ENCODE data around the gene KATNIP. TPM values are rescaled to one million over a fixed set of nuclear protein-coding genes. Genes with fewer than 3 reads are reported as not detected.

The KATNIP gene
- 8.2 and 24.7 TPM in 2 replicates for total RNA-seq (2014; rRNA removed; shearing (Covaris generic))

DNA sequence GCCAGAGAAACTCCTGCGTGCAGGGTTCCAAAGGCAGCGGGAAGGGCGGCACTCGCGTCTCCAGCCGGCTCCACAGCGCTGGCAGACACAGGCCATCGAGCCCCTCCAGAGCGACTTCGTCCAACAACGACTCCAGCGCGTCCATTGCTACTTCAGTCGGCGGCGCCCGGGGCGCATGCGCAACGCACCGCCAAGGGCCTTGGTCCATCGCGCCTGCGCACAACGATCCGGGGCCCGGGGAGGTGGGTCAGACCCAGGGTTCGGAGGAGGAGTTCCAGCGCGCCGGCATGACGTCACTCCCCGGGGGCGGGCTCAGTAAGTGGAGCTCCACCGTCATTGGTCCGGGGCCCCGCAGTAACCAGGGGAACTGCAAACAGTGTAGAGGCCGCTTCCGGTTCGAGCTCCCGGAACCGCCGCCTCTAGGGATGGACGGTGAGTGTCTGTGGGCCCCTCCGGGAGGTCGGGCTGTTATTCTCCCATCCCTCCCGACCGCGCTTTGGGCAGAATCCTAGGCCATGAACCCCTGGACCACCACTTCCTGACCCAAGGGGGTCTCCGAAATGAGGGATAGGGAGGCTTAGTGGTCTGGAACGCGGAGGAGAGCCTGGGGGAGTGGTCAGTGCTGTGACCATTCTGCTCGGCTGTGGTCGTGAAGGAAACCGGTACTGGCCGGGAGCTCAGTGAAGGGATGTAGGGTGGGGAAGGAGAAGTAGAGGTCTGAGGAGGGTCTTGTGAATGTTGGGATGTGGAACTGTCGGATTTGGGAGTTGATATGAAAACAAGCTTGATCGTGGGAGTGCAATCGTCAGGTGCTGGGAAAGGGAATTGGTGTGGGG is at the start of gene KATNIP, which contains the start of gene GTF3C1:
TSS of gene KATNIP (plus strand) at position 399 of the 836 bp plus-strand sequence. CDS start at position 426, 27 bp downstream.
TSS of gene GTF3C1 (minus strand) at position 168 of the 836 bp plus-strand sequence. CDS start at position 145, 23 bp downstream.
- peak; percentile 97 for DNase-seq (ENCODE audit: low spot score)

GRCh38 chr16:27500801-27501200 is 49.1 kb upstream of the KATNIP start:
- no peak for DNase-seq (ENCODE audit: low spot score)

DNA sequence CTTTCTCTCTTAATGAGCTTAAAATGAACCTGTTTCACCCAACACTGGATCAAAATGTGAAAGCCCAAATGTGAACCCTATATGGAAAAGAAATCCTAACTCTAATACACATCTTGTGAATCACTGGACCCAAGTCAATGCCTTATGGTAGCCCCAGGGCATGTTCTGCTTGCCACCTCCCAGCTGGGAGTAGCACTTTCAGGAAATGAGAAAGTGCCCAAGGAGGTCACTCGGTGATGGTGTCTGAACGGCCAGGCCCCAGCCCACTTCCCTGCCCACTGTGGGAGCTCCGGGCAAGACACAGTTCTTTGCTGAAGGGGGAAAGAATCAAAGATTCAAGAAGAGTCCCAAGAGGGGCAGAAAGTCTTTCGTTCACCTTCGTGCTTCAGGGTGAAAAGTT is 46.3 kb upstream of the KATNIP start:
- DNase-seq (ENCODE audit: low spot score): no peak

GRCh38 chr16:27505297-27506236 is 44.4 kb upstream of the KATNIP start:
- DNase-seq (ENCODE audit: low spot score): no peak

GRCh38 chr16:27506771-27507170 is 43.2 kb upstream of the KATNIP start:
- no peak for DNase-seq (ENCODE audit: low spot score)

GRCh38 chr16:27508476-27508875 is 41.5 kb upstream of the KATNIP start:
- no peak for DNase-seq (ENCODE audit: low spot score)

DNA sequence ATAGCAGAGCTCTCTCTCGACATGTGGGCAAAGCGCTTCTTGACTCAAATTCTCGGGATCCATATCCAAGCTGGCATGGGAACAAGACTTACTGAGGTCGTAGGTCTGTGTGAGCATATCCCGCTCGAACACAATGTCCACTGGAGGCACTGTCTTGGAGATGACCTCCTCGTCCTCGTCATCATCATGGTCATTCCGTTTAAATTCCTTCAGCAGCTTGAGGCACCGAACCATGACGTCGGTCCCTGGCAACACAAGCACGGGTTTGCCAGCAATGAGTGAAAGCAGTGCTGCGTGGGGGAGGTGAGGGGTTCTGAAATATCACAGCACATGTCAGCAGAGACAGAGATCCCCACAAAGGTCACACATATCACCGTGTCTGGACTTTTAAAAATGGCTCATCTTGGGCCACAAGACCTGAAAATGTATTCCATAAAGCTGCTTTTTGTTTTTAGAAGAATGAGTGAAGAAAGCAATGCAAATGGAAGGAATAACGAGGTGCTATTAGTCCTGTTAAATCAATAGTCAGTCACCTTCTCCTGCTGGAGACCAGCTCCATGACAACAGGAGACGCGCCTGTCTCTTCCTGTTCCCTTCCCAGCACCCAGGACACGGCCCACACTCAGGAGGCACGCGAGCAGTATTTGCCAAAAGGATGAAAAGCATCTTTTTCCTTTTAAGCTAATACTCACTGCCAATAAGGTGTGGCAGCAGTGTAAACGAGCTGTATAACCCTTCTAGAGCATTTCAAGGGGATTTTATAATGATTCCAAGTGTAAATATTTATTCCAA is 38.1 kb upstream of the KATNIP start:
- no peak for DNase-seq (ENCODE audit: low spot score)

- no peak for DNase-seq (ENCODE audit: low spot score)
Measured at GRCh38 chr16:27514806-27515205, 35.1 kb upstream of the KATNIP start.

DNA sequence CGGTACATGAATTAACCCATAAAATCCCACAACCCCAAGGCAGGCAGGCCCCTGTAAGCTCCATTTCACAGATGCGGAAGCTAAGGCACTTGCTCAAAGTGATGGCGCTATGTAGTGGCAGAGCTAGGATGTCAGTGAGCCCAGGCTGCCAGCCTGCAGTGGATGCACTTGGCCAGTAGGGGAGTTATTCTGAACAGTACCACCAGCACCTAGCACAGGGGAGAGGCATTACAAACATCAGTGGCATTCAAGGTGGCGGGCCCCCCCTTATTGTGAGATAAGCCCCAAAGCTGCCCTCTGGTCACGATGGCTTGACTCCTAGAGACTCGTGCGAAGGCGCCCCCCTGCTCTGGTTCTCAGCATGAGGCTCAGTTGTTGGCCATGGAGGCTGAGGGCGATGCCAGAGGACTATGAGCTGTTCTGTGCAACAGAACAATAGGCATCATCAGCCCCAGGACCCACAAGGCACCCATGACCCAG is 34.0 kb upstream of the KATNIP start:
- peak; percentile 27 for DNase-seq (ENCODE audit: low spot score)

DNA sequence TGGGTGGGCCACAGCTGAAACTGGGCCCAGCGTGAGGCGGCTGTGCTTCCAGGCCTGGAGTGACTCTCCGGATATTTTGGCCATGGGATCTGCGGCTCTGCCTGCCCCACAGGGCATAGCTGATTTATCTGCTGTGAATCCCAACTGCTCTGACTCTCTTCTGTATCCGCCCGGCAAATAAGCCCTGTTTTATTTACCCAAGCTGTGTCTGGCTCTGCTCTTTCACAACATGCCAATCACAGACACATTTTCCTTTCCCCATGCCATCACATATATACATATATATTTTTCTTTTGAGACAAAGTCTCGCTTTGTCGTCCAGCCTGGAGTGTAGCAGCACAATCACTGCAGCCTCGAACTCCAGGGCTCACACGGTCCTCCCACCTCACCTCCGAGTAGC is 33.6 kb upstream of the KATNIP start:
- DNase-seq (ENCODE audit: low spot score): no peak

DNA sequence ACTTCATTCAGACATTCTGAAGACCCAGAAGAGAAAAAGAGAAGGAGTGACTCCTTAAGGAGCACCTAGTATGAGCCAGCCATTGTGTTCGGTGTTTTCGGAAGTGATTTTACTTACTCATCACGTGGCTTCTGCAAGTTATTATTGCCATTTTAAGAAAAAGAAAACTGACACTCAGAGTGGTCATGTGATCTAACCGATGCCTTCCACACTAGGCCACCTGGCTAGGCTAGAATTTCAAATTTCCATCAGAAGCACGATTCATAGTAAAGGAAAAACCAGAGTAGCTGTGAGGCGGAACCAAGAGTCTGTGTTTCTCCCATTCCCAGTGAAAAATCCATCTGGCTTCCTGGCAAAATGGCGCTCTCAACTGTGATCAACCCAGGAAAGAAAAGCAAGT is 32.3 kb upstream of the KATNIP start:
- no peak for DNase-seq (ENCODE audit: low spot score)

DNA sequence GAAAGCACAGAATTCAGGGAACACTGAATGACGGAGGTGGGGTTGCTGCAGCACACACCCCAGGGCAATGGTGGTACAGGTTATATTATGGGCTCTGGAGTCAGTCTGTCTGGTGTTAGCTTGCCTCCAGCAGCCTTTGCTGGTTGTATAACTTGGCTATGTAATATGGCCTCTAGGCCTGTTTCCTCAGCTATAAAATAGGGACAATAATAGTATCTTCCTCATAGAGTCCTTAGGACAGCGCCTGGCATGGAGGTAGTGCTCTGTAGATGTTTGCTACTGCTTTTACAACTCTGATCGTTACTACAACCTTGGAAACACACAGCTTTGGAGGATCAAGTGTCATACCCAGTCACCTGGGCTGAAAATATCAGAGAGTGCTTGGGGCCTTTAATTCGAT is 31.7 kb upstream of the KATNIP start:
- no peak for DNase-seq (ENCODE audit: low spot score)

- DNase-seq (ENCODE audit: low spot score): peak; percentile 67
Measured at GRCh38 chr16:27520982-27521673, 28.8 kb upstream of the KATNIP start.

DNA sequence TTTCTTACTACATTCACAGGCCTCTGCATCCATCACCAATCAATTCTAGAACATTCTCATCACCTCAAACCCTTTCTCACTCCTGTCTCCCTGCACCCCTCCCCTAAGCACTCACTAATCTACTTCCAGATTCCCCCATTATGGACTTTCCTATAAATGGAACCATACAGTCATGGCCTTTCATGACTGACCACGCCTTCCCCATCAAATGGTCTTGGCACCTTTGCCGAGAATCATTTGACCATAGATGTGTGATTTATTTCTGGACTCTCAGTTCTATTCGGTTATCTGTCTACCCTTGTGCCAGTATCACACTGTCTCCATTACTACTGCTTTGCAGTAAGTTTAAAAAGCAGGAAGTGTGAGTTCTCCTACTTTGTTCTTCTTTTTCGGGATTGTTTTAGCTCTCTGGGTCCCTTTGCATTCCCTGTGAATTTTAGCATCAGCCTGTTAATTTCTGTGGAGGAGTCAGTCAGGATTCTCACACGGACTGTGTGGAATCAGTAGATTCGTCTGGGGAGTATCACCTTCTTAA is 27.7 kb upstream of the KATNIP start:
- DNase-seq (ENCODE audit: low spot score): no peak

- DNase-seq (ENCODE audit: low spot score): no peak
Measured at GRCh38 chr16:27526180-27526579, 23.8 kb upstream of the KATNIP start.

DNA sequence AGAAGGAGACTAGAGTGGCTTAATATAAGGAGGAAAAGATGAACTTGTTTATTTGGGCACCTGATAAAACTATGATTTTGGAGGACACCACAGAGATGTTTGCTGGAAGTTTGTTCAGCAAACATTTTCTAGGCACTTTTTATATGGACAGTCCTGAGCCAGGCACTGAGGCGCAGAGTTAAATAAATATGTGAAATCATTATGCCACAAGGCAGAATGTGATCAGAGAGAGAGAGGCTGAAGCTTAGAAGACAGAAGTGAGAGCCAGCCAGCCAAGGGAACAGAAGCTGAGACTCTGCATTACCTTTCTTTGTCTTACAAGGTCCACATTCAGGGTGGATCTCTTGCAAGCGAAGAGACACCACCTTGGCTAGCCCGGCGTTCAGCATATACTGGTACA is 21.6 kb upstream of the KATNIP start:
- DNase-seq (ENCODE audit: low spot score): no peak

GRCh38 chr16:27529962-27530361 is 20.0 kb upstream of the KATNIP start:
- DNase-seq (ENCODE audit: low spot score): peak; percentile 85

- no peak for DNase-seq (ENCODE audit: low spot score)
Measured at GRCh38 chr16:27531186-27531585, 18.8 kb upstream of the KATNIP start.

DNA sequence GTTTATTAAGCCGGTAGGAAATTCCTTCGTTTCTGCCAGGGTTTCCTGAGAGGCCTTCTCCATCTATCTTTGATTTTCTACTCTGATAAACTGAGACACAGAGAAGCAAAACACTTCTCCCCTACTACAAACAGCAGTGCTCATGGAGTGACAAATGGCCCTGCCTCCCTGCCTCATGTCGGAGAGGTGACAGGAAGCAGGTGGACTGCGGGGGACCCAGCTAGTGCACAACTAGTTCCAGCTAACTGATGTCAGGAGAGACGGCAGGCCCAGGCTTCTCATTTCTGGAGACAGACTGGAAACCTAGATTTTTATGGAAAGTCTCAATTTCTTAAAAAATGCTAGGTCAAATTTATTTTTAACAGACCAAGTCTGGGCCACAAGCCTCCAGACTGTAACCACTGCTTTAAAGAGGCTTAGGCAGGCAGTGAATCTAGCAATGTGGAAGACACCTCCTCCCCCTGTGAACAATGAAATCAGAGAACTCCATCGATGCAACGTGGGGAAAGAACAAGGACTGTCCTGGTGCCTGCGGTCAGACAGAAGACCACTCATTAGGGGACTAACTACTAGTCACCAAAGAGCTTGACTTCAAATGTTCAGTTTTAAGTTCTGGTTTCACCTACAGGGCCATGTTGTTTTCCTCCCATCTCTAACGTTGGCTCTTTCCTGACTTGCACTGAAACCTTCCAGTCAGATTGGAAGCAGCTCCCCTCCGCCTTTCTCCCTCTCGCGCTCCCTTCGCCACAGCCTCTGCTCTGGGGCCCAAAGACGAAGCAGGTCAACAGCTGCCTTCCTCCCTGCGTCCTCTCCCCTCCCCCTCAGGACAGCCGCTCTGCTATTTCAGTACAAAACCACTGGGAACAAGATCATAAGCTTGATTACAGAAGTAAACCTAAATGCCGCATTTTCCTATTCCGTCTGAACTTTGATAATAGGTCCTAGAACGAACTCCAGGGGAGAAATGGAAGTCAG is 17.8 kb upstream of the KATNIP start:
- DNase-seq (ENCODE audit: low spot score): no peak
